Lower lobe of right lung (tissue), 2 donors: Measurements from ENCODE around the gene INSIG1. TPM values are rescaled to one million over a fixed set of nuclear protein-coding genes. Genes with fewer than 3 reads are reported as not detected.

ENCODE experiments used
- ATAC-seq, 2 donors: fragments of 200-7000 bp; cut with Tn5 transposase; one replicate each; pipeline ENCODE4 v1.9.1; 2020 to 2022; ENCODE audit warnings: mild to moderate bottlenecking in 2 of 2, moderate library complexity in 2 of 2
- DNase-seq: peaks from one replicate; pipeline ENCODE4 v3.0.0-alpha.2; 2020
- H3K27ac ChIP-seq: fragments of 200-600 bp; one replicate; pipeline ENCODE4 v1.8.0; 2022
- H3K27me3 ChIP-seq: fragments of 200-600 bp; one replicate; pipeline ENCODE4 v1.8.0; 2022; ENCODE audit warnings: low read depth
- H3K36me3 ChIP-seq: fragments of 200-600 bp; one replicate; pipeline ENCODE4 v1.8.0; 2022; ENCODE audit warnings: mild to moderate bottlenecking
- H3K4me1 ChIP-seq: fragments of 200-600 bp; one replicate; pipeline ENCODE4 v1.8.0; 2022
- H3K4me3 ChIP-seq: fragments of 200-600 bp; one replicate; pipeline ENCODE4 v1.8.0; 2022; ENCODE audit warnings: mild to moderate bottlenecking
- H3K9me3 ChIP-seq: fragments of 200-600 bp; one replicate; pipeline ENCODE4 v1.8.0; 2022
- CTCF ChIP-seq: fragments of 200-600 bp; IDR thresholded peaks from one replicate; pipeline ENCODE4 v1.8.0; 2022; ENCODE audit warnings: antibody characterized with exemption, mild to moderate bottlenecking
- intact Hi-C: fragments of 100-400 bp; cut with DNase I; formaldehyde crosslinking; loops from one replicate; pipeline ENCODE4 v1.11.0; 2022
- total RNA-seq: library from RNA; stranded (reverse); fragmentation: NEBNext Ultra II Directional; extraction: Animal tissue kit (Norgen Biotek cat#: 25700); gene quantifications from one replicate; pipeline ENCODE4 v1.2.1, GENCODE V29; 2021
- donor health status: DM: no; HTN: yes; CAD: no; lungs with severe emphysema.

The INSIG1 gene
- total RNA-seq, 1 donor from 2014 or later, result 70.9 TPM

- Histone ChIP-seq H3K4me1 (no peaks in the 10 kb centered on the region), H3K9me3 (no peaks in the 10 kb centered on the region), H3K4me3 (no peak overlapping the region), H3K27ac (no peak overlapping the region), H3K36me3 (no peaks in the 10 kb centered on the region), H3K27me3 (peaks cover 30% of the 10 kb centered on the region)
- peak; percentile 51 for DNase-seq
- intact Hi-C loops, result loop anchor here (10.0 kb wide), 1 partner anchor 155 kb away; no protein-coding TSS in a partner anchor
- no peak for ATAC-seq
- TF ChIP-seq CTCF, result no peak
These were observed 52.1 kb downstream of the INSIG1 start for GRCh38 chr7:155349601-155350331.

- H3K9me3 ChIP-seq, result no peaks in the 10 kb centered on the region
- H3K27me3 ChIP-seq, result peaks cover 45% of the 10 kb centered on the region
- peak; percentile 21 for DNase-seq
- no peak for ATAC-seq
- no peak for TF ChIP-seq CTCF
- H3K27ac ChIP-seq, result no peak overlapping the region
- no peaks in the 10 kb centered on the region for H3K4me1 ChIP-seq
- H3K4me3 ChIP-seq, result no peak overlapping the region
- no peaks in the 10 kb centered on the region for H3K36me3 ChIP-seq
- intact Hi-C loops, result no loop called here
These were observed 53.6 kb downstream of the INSIG1 start for GRCh38 chr7:155351120-155351870.

- Histone ChIP-seq H3K27me3 (peaks cover 52% of the 10 kb centered on the region), H3K9me3 (no peaks in the 10 kb centered on the region), H3K27ac (no peak overlapping the region), H3K4me1 (no peaks in the 10 kb centered on the region), H3K4me3 (no peak overlapping the region), H3K36me3 (no peaks in the 10 kb centered on the region)
- ATAC-seq (peak in 1 of 2 donors; percentile 6), DNase-seq (peak; percentile 15)
- intact Hi-C loops, result no loop called here
- TF ChIP-seq CTCF, result no peak
These were observed 54.5 kb downstream of the INSIG1 start for GRCh38 chr7:155352076-155352752.

GRCh38 chr7:155352753-155353115, 55.1 kb downstream of the INSIG1 start:
- no peak for ATAC-seq
- no peaks in the 10 kb centered on the region for H3K36me3 ChIP-seq
- no peak for DNase-seq
- TF ChIP-seq CTCF, result no peak
- peaks cover 58% of the 10 kb centered on the region for H3K27me3 ChIP-seq
- H3K4me1 ChIP-seq, result no peaks in the 10 kb centered on the region
- no peak overlapping the region for H3K27ac ChIP-seq
- no peaks in the 10 kb centered on the region for H3K9me3 ChIP-seq
- no peak overlapping the region for H3K4me3 ChIP-seq
- intact Hi-C loops, result no loop called here

- H3K4me1 ChIP-seq, result no peaks in the 10 kb centered on the region
- H3K27me3 ChIP-seq, result peaks cover 64% of the 10 kb centered on the region
- no peaks in the 10 kb centered on the region for H3K36me3 ChIP-seq
- no peak for TF ChIP-seq CTCF
- no peak overlapping the region for H3K27ac ChIP-seq
- no peak overlapping the region for H3K4me3 ChIP-seq
- no peak for ATAC-seq
- no peaks in the 10 kb centered on the region for H3K9me3 ChIP-seq
- DNase-seq, result no peak
- intact Hi-C loops, result no loop called here
These were observed 55.7 kb downstream of the INSIG1 start for GRCh38 chr7:155353256-155353897.
